Measurements from ENCODE around the gene KRTAP9-7. TPM values are rescaled to one million over a fixed set of nuclear protein-coding genes. Genes with fewer than 3 reads are reported as not detected.
"Not testable (repeated sequence)": the region's sequence is repeated elsewhere in the genome, so short reads cannot be mapped to it uniquely, and the experiment has no call there.

The KRTAP9-7 gene
- total and polyA plus RNA-seq, 2 of the 4 experiments (the other 2 are of a cell fraction): not detected

DNA sequence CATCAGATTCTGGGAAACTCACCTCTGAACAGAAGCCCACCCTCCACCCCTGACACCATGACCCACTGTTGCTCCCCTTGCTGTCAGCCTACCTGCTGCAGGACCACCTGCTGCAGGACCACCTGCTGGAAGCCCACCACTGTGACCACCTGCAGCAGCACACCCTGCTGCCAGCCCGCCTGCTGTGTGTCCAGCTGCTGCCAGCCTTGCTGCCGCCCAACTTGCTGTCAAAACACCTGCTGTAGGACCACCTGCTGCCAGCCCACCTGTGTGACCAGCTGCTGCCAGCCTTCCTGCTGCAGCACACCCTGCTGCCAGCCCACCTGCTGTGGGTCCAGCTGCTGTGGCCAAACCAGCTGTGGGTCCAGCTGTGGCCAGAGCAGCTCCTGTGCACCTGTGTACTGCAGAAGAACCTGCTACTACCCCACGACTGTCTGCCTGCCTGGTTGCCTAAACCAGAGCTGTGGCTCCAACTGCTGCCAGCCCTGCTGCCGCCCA is 48.9 kb upstream of the KRTAP9-7 start, which contains the start of gene KRTAP9-2:
Gene KRTAP9-2, plus strand, starts transcription at position 51 of the 498 bp plus-strand sequence. Its CDS starts 7 bp downstream, at position 58.
- H2BK20ac ChIP-seq (ENCODE audit: low read depth, low read length); H4K20me1 ChIP-seq (ENCODE audit: insufficient read depth, low read length); H3K27me3 ChIP-seq (ENCODE audit: control insufficient read depth, insufficient read depth, low read length); H3K9me1 ChIP-seq (ENCODE audit: insufficient read depth, low read length); ATAC-seq (ENCODE audit: low read depth); H2BK15ac ChIP-seq (ENCODE audit: low read depth, low read length); H3K9me3 ChIP-seq (ENCODE audit: control insufficient read depth, insufficient read depth, low read length); H4K91ac ChIP-seq (ENCODE audit: insufficient read depth, low read depth, low read length); H3K23ac ChIP-seq (ENCODE audit: low read depth, low read length); H4K8ac ChIP-seq (ENCODE audit: low read depth in 2 of 2, low read length in 2 of 2); H3K27ac ChIP-seq (ENCODE audit: insufficient read depth, low read length); H2AFZ ChIP-seq (replicated peaks; ENCODE audit: low read length, poor library complexity); H3K14ac ChIP-seq (replicated peaks; ENCODE audit: low read depth, low read length); CTCF ChIA-PET; H2BK5ac ChIP-seq (ENCODE audit: low read depth, low read length, poor library complexity, severe bottlenecking); H3K4me2 ChIP-seq (ENCODE audit: low read depth, low read length); intact Hi-C loops (cut with micrococcal nuclease); H3K4me1 ChIP-seq (ENCODE audit: control insufficient read depth, insufficient read depth, low read length); DNase-seq; H2AK5ac ChIP-seq (ENCODE audit: low read depth, low read length); H3K18ac ChIP-seq (ENCODE audit: low read depth, low read length); H3K79me1 ChIP-seq (ENCODE audit: low read depth in 1 of 2, low read length in 2 of 2); H3K56ac ChIP-seq (ENCODE audit: extremely low read depth, insufficient read depth, low read length); H4K5ac ChIP-seq (ENCODE audit: low read depth, low read length); POLR2A ChIA-PET (ENCODE audit: unreplicated experiment); H3K4me3 ChIP-seq (ENCODE audit: insufficient read depth, low read depth, low read length); BruUV-seq (replicated peaks); H2BK120ac ChIP-seq (ENCODE audit: low read depth, low read length); H3K4ac ChIP-seq (ENCODE audit: low read depth, low read length); in situ Hi-C loops (cut with MboI; ENCODE audit: low sequenced_read_pairs); H3K36me3 ChIP-seq (ENCODE audit: control insufficient read depth, insufficient read depth, low read length); H3K9ac ChIP-seq (ENCODE audit: low read depth, low read length); dilution Hi-C loops (cut with HindIII; ENCODE audit: low sequenced_read_pairs, unreplicated experiment); H2AK9ac ChIP-seq (replicated peaks; ENCODE audit: low read depth, low read length, poor library complexity): not testable (repeated sequence)
- 60% methylated on average over 1 of the region's 4 CpGs; no CpG with 5 or more reads in 1 of the 2 experiments for WGBS, 2 experiments (ENCODE audit: extremely low coverage in 2 of 2, insufficient read length in 1 of 2)
